IPS-18a (cell line): Measurements from ENCODE around the gene ANKLE1.

Experiments used
- H3K27ac ChIP-seq: one replicate; pipeline ENCODE4 v1.5.1; 2013; ENCODE audit warnings: low read length
- H3K27me3 ChIP-seq: one replicate; pipeline ENCODE4 v1.6.1; 2013; ENCODE audit warnings: mild to moderate bottlenecking, low read length; ENCODE audit not compliant: control insufficient read depth, insufficient read depth
- H3K36me3 ChIP-seq: one replicate; pipeline ENCODE4 v1.6.1; 2013; ENCODE audit warnings: low read depth, low read length; ENCODE audit not compliant: control insufficient read depth
- H3K4me1 ChIP-seq: one replicate; pipeline ENCODE4 v1.6.1; 2013; ENCODE audit warnings: low read depth, low read length; ENCODE audit not compliant: control insufficient read depth
- H3K4me3 ChIP-seq: one replicate; pipeline ENCODE4 v1.5.1; 2013; ENCODE audit warnings: low read length
- H3K9ac ChIP-seq: one replicate; pipeline ENCODE4 v1.6.1; 2013; ENCODE audit warnings: mild to moderate bottlenecking, low read length, moderate library complexity
- H3K9me3 ChIP-seq: one replicate; pipeline ENCODE4 v1.6.1; 2013; ENCODE audit warnings: low read depth, low read length; ENCODE audit not compliant: control insufficient read depth

The ANKLE1 gene

DNA sequence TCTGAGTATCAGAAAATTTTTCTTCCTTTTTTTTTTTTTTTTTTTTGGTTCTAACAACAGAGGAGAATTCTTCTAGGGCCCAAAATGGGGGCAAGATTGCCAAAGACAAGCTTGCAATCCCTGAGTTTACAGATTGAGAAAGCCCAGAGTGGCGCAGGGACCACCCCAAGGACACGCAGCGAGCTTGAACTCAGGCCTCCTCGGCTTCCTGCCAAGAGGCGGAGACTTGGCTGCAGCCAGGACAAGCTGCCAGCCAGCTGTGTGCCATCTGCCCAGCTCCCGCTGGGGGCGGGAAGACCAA lies 23.5 kb downstream of the ANKLE1 start:
- Histone ChIP-seq H3K9ac (no peak overlapping the region), H3K36me3 (no peaks in the 10 kb centered on the region), H3K9me3 (no peaks in the 10 kb centered on the region), H3K4me1 (peaks cover 16% of the 10 kb centered on the region), H3K27ac (no peak overlapping the region), H3K27me3 (no peaks in the 10 kb centered on the region), H3K4me3 (peak overlapping the region; percentile 47)

DNA sequence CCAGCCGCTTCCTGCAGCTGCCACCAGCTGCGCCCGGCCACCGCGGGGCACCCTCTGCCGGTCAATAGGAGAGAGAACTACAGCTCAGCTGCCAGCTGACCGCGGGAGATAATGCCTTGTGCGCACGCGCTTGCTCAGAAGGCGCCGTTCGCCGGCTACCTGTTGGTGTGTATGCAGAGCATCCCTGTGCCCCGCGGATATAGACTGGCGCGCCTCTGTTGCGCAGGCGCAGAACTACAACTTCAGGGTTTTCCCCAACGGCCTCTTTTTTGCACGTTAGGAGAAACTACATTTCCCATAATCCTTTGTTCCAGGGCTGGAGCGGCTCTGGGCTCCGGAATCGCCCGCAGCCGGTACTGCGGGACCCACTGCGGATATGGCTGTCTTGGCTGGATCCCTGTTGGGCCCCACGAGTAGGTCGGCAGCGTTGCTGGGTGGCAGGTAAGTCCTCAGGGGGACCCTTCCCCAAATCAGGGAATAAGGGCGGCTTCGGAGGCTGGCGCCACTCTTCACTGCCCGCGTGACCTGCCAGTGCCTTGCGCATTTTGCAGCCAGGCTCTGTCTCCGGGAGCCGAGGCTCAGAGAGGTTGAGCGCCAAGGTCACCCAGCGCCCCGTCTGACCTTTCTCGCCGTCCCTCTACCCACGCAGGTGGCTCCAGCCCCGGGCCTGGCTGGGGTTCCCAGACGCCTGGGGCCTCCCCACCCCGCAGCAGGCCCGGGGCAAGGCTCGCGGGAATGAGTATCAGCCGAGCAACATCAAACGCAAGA lies 24.0 kb downstream of the ANKLE1 start, which contains the start of gene MRPL34:
Gene MRPL34, plus strand, starts transcription at position 356 of the 768 bp plus-strand sequence. Its CDS starts 21 bp downstream, at position 377.
- Histone ChIP-seq H3K27me3 (no peaks in the 10 kb centered on the region), H3K9ac (peak within 1 kb of the TSS; percentile 89), H3K4me3 (peak within 1 kb of the TSS; percentile 85), H3K36me3 (no peaks in the 10 kb centered on the region), H3K4me1 (peaks cover 18% of the 10 kb centered on the region), H3K9me3 (no peaks in the 10 kb centered on the region), H3K27ac (peak within 1 kb of the TSS; percentile 89)

DNA sequence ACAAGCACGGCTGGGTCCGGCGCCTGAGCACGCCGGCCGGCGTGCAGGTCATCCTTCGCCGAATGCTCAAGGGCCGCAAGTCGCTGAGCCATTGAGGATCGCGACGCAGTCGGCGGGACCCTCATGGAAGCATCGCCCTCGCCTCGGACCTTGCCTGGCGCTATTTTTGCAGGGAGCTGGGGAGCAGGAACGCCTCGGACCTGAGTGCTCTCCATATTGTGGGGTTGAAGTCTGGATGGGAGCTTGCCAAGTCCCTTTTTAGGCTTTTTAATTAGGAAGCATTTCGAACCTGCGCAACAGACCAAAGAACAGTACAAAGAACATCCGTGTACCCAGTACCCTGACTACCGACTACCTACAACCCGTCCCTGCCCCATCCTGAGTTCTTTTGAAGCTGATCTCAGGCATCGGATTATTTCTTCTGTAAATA lies 24.6 kb downstream of the ANKLE1 start:
- Histone ChIP-seq H3K4me1 (peaks cover 18% of the 10 kb centered on the region), H3K9me3 (no peaks in the 10 kb centered on the region), H3K27ac (peak overlapping the region; percentile 89), H3K36me3 (no peaks in the 10 kb centered on the region), H3K4me3 (peak overlapping the region; percentile 85), H3K9ac (peak overlapping the region; percentile 89), H3K27me3 (no peaks in the 10 kb centered on the region)

- Histone ChIP-seq H3K9me3 (no peaks in the 10 kb centered on the region), H3K9ac (no peak overlapping the region), H3K4me3 (no peak overlapping the region), H3K27ac (no peak overlapping the region), H3K4me1 (peaks cover 10% of the 10 kb centered on the region), H3K36me3 (no peaks in the 10 kb centered on the region), H3K27me3 (no peaks in the 10 kb centered on the region)
Observed at GRCh38 chr19:17307876-17308377, 26.2 kb downstream of the ANKLE1 start.

GRCh38 chr19:17309198-17309964 lies 27.7 kb downstream of the ANKLE1 start, which contains the start of gene DDA1:
TSS of gene DDA1 (plus strand) at chr19:17309563. CDS start at chr19:17309655, 92 bp downstream.
- H3K9me3 ChIP-seq, result no peaks in the 10 kb centered on the region
- H3K4me3 ChIP-seq, result peak within 1 kb of the TSS; percentile 96
- H3K4me1 ChIP-seq, result peaks cover 4% of the 10 kb centered on the region
- peaks cover 6% of the 10 kb centered on the region for H3K36me3 ChIP-seq
- peak within 1 kb of the TSS; percentile 54 for H3K9ac ChIP-seq
- no peaks in the 10 kb centered on the region for H3K27me3 ChIP-seq
- H3K27ac ChIP-seq, result no peak within 1 kb of the TSS

DNA sequence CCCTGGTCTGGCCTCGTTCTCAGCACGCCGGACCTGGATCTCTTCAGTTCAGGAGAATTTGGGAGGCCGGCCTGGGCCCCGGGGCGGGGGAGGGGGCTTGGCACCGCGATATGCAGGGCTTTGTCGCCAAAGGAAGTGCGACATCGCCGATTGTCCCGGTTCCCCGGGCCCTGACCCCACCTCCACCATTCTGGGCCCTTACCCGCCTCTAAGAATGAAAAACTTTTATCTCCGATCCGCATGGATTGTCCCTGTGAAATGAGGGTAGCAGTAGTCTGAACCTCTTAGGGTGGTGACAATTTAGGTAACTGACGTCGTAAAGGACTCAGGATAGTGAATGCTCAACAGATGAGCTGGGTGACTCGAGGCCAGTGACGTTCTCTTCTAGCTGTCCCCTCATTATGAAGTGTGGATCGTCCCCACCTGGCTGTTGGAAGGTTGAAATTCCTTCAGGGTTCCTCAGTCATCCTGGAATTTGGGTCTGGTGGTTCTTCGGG lies 28.3 kb downstream of the ANKLE1 start:
- no peaks in the 10 kb centered on the region for H3K9me3 ChIP-seq
- H3K9ac ChIP-seq, result peak overlapping the region; percentile 54
- H3K36me3 ChIP-seq, result peaks cover 11% of the 10 kb centered on the region
- peak overlapping the region; percentile 96 for H3K4me3 ChIP-seq
- no peaks in the 10 kb centered on the region for H3K27me3 ChIP-seq
- H3K4me1 ChIP-seq, result peaks cover 4% of the 10 kb centered on the region
- H3K27ac ChIP-seq, result no peak overlapping the region

- no peak overlapping the region for H3K4me3 ChIP-seq
- peaks cover 4% of the 10 kb centered on the region for H3K4me1 ChIP-seq
- no peaks in the 10 kb centered on the region for H3K27me3 ChIP-seq
- H3K9me3 ChIP-seq, result no peaks in the 10 kb centered on the region
- no peak overlapping the region for H3K9ac ChIP-seq
- no peak overlapping the region for H3K27ac ChIP-seq
- H3K36me3 ChIP-seq, result peaks cover 18% of the 10 kb centered on the region
Observed at GRCh38 chr19:17311455-17312188, 29.9 kb downstream of the ANKLE1 start.

- Histone ChIP-seq H3K4me3 (no peak overlapping the region), H3K36me3 (peaks cover 18% of the 10 kb centered on the region)
Observed at GRCh38 chr19:17312189-17313113, 30.8 kb downstream of the ANKLE1 start.

DNA sequence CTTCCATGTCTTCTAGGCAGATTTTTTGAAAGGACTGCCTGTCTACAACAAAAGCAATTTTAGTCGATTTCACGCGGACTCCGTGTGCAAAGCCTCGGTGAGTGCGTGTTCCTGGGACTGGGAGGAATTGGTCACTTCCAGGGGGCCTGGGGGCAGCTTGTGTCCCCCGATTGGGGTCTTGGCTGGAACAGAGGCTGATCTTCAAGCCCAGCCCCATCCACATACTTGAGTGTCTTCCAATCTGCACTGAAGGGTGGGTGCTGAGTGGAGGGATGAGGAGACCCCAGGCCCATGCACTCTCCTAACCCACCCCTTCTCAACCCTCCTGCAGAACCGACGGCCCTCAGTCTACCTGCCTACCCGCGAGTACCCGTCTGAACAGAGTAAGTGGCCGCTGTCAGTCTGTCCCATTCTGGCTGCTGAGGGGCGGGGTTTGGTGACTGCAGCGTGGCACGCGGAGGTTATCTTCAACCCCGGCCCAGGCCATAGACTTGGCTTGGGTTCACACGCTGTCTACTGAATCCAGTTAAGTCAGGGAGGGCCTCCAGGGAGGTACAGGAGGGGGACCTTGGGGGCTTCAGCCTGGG lies 32.4 kb downstream of the ANKLE1 start:
- peaks cover 18% of the 10 kb centered on the region for H3K36me3 ChIP-seq
- H3K27me3 ChIP-seq, result no peaks in the 10 kb centered on the region

More at GRCh38 chr19:17312189-17313113, 30.8 kb downstream of the ANKLE1 start:
- Histone ChIP-seq H3K4me1 (peaks cover 4% of the 10 kb centered on the region), H3K27ac (no peak overlapping the region), H3K9ac (no peak overlapping the region), H3K9me3 (no peaks in the 10 kb centered on the region), H3K27me3 (no peaks in the 10 kb centered on the region)

DNA sequence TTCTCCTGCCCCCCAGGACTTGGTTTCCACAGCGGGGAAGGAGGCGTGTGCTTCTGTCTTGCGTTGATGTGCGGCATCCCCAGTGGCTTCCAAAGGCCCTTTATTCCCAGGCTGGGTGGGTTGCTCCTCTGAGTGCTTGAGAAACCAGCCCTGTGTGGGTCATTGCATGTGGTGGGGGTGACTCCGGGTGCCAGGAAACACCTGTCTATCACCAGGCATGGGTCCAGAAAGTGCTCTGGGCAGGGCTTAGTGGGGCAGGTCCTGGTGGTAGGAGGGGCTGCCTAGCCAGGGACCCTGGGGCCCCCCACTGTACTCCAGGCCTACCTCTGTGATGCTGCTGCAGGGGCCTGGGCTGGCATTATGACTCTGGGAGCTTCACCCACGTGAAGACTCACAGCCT lies 37.3 kb downstream of the ANKLE1 start:
- Histone ChIP-seq H3K4me3 (no peak overlapping the region), H3K27ac (no peak overlapping the region), H3K9me3 (no peaks in the 10 kb centered on the region), H3K9ac (no peak overlapping the region), H3K27me3 (no peaks in the 10 kb centered on the region), H3K4me1 (no peaks in the 10 kb centered on the region), H3K36me3 (peaks cover 33% of the 10 kb centered on the region)

More for the DNA sequence above, 32.4 kb downstream of the ANKLE1 start:
- no peak overlapping the region for H3K9ac ChIP-seq
- no peaks in the 10 kb centered on the region for H3K9me3 ChIP-seq
- no peak overlapping the region for H3K27ac ChIP-seq
- H3K4me3 ChIP-seq, result no peak overlapping the region
- peaks cover 4% of the 10 kb centered on the region for H3K4me1 ChIP-seq
